Ectodermal cell (in vitro differentiated cells): Measurements from ENCODE around the gene SV2B.

Experiments
- H3K27ac ChIP-seq: 2 replicates; pipeline ENCODE4 v1.7.0; 2013; ENCODE audit warnings: mild to moderate bottlenecking, low read depth, low read length; ENCODE audit not compliant: insufficient read depth, poor library complexity, severe bottlenecking
- H3K27me3 ChIP-seq: 2 replicates; pipeline ENCODE4 v1.7.0; 2013; ENCODE audit warnings: mild to moderate bottlenecking, low read length; ENCODE audit not compliant: insufficient read depth, control insufficient read depth, poor library complexity, severe bottlenecking
- H3K36me3 ChIP-seq: one replicate; pipeline ENCODE4 v1.7.0; 2013; ENCODE audit warnings: low read length; ENCODE audit not compliant: control insufficient read depth, insufficient read depth
- H3K4me1 ChIP-seq: one replicate; pipeline ENCODE4 v1.7.0; 2013; ENCODE audit warnings: low read length; ENCODE audit not compliant: control insufficient read depth, insufficient read depth
- H3K4me3 ChIP-seq: 2 replicates; pipeline ENCODE4 v1.7.0; 2013; ENCODE audit warnings: low read depth, low read length, control low read depth; ENCODE audit not compliant: insufficient read depth
- H3K9me3 ChIP-seq: 2 replicates; pipeline ENCODE4 v1.7.0; 2013; ENCODE audit warnings: mild to moderate bottlenecking, low read length, moderate library complexity; ENCODE audit not compliant: control insufficient read depth
- WGBS, 2 experiments: methylation state at CpG; one replicate each; pipeline ENCODE4 v1.1.7; 2013; ENCODE audit warnings: missing lambda C conversion rate in 2 of 2; 5-methylcytosine and 5-hydroxymethylcytosine counted together

SV2B gene

DNA sequence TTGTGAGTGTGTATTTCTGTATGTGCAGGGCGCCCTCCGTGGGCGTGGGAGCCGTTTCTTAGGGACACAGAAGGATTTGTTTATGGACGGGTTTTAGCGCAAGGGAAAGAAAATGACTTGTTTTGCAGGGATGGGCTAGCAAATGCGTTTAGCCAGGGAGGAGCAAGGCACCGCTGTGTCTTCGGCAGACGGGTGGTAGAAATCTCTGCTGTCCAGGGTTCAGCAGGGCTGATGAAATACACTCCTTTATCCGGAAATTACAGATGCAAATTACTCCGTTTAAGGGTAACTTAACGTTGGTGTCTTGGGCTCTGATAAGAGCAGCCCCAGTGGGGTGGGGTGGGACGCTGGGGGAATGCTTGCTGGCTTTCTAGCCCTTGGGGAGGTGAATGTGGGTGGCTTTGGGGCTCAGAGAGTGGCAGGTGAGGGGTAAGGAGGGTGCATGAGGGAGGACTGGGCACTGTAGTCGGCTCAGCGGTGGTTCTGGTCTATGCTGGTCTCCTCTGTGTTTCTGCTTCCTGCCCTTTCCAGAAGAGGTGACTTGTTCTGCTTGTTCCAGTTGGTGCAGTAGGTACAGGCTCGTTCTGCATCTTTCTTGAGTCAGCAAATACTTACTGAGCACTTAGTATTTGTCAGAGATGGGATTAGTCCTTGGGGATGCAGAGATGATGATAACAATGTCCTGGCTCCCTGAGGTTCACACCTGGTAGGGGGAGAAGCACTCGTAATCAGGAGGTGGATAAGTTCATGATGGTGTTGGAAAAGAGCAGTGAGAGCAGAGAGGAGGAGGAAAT lies 954 bp downstream of the SV2B start:
- H3K27me3 ChIP-seq, result peaks cover 79% of the 10 kb centered on the region
- no peak overlapping the region for H3K27ac ChIP-seq
- H3K4me1 ChIP-seq, result peaks cover 11% of the 10 kb centered on the region
- H3K36me3 ChIP-seq, result no peaks in the 10 kb centered on the region
- 31 to 32% methylated on average over 18 of the region's 18 CpGs for WGBS, 2 experiments
- peak overlapping the region; percentile 43 for H3K4me3 ChIP-seq
- H3K9me3 ChIP-seq, result no peaks in the 10 kb centered on the region

DNA sequence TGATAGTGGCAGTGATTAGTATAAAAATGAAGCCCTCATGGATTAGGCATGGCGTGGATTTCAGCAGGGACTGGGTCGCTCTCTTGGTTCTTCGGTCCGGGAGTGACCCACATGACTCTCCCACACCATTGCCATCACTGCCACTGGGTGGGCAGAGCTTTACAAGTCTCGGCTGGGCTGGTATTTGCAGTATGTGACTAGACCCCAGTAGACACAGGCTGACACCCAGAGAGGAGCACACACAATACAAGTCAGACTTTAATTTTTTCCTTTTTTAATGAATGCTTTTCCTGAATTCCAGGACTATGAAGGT lies 1.5 kb downstream of the SV2B start:
- Histone ChIP-seq H3K9me3 (no peaks in the 10 kb centered on the region), H3K4me1 (peaks cover 11% of the 10 kb centered on the region), H3K27me3 (peaks cover 79% of the 10 kb centered on the region), H3K4me3 (no peak overlapping the region), H3K27ac (no peak overlapping the region), H3K36me3 (no peaks in the 10 kb centered on the region)
- 81 to 84% methylated on average over 5 of the region's 5 CpGs for WGBS, 2 experiments

- H3K27ac ChIP-seq, result no peak overlapping the region
- no peaks in the 10 kb centered on the region for H3K36me3 ChIP-seq
- peaks cover 11% of the 10 kb centered on the region for H3K4me1 ChIP-seq
- peaks cover 67% of the 10 kb centered on the region for H3K27me3 ChIP-seq
- 84 to 87% methylated on average over 5 to 6 of the region's 6 CpGs for WGBS, 2 experiments
- no peak overlapping the region for H3K4me3 ChIP-seq
- no peaks in the 10 kb centered on the region for H3K9me3 ChIP-seq
Measured at GRCh38 chr15:91102546-91103330, 2.7 kb downstream of the SV2B start.

- 86 to 89% methylated on average over 1 of the region's 1 CpG for WGBS, 2 experiments
- Histone ChIP-seq H3K4me3 (no peak overlapping the region), H3K36me3 (no peaks in the 10 kb centered on the region), H3K4me1 (peaks cover 11% of the 10 kb centered on the region), H3K27me3 (peaks cover 54% of the 10 kb centered on the region), H3K27ac (no peak overlapping the region), H3K9me3 (no peaks in the 10 kb centered on the region)
Measured at GRCh38 chr15:91104111-91104510, 4.1 kb downstream of the SV2B start.

DNA sequence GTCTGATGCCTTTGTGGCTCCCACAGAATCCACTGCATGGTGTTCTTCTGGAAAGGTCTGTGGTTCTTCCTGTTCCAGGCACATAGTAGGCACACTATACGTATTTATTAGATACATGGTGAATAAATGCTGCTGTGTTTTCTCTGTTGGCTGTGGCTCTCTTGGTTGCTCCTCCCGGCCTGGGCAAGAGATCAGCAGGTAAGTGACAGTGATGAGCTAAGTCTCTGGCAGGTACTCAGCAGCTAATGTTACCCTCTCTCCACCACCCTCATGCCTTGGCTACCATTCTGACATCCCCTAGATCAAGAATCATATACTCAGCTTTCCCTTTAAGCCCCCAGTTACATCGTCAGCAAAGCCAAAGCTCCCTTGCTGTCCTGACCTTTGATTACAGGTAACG lies 8.4 kb downstream of the SV2B start:
- Histone ChIP-seq H3K9me3 (no peaks in the 10 kb centered on the region), H3K4me3 (no peak overlapping the region), H3K36me3 (no peaks in the 10 kb centered on the region), H3K27me3 (peaks cover 10% of the 10 kb centered on the region), H3K4me1 (no peaks in the 10 kb centered on the region), H3K27ac (no peak overlapping the region)
- 95% methylated on average over 4 of the region's 4 CpGs for WGBS, 2 experiments

- no peak overlapping the region for H3K4me3 ChIP-seq
- H3K4me1 ChIP-seq, result no peaks in the 10 kb centered on the region
- no peak overlapping the region for H3K27ac ChIP-seq
- no peaks in the 10 kb centered on the region for H3K9me3 ChIP-seq
- WGBS, 2 experiments, result 90 to 93% methylated on average over 6 of the region's 6 CpGs
- H3K27me3 ChIP-seq, result no peaks in the 10 kb centered on the region
- no peaks in the 10 kb centered on the region for H3K36me3 ChIP-seq
Measured at GRCh38 chr15:91109885-91110284, 9.8 kb downstream of the SV2B start.

GRCh38 chr15:91110407-91110806 lies 10.3 kb downstream of the SV2B start:
- no peaks in the 10 kb centered on the region for H3K36me3 ChIP-seq
- H3K4me1 ChIP-seq, result no peaks in the 10 kb centered on the region
- no peaks in the 10 kb centered on the region for H3K9me3 ChIP-seq
- H3K27me3 ChIP-seq, result no peaks in the 10 kb centered on the region
- H3K4me3 ChIP-seq, result no peak overlapping the region
- 88 to 94% methylated on average over 10 to 11 of the region's 11 CpGs for WGBS, 2 experiments
- H3K27ac ChIP-seq, result no peak overlapping the region

DNA sequence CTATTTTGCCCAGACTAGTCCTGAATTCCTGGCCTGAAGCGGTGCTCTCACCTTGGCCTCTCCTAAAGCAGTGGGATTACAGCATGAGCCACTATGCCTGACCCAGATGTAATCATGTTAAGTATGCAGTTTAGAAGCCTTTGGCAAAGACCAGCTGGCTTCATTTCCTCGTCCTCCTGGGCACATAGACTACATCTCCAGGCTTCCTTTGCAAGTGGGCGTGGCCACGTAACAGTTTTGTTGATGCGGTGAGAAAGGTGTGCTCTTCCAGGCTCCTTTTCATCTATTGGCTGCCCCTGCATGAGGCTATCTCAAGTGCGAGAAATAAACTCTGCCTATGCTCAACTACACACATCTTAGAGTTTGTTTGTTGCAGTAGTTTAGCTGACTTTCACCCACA lies 13.0 kb downstream of the SV2B start:
- 80 to 88% methylated on average over 6 of the region's 6 CpGs for WGBS, 2 experiments
- no peaks in the 10 kb centered on the region for H3K4me1 ChIP-seq
- H3K4me3 ChIP-seq, result no peak overlapping the region
- H3K27ac ChIP-seq, result no peak overlapping the region
- H3K9me3 ChIP-seq, result no peaks in the 10 kb centered on the region
- no peaks in the 10 kb centered on the region for H3K36me3 ChIP-seq
- no peaks in the 10 kb centered on the region for H3K27me3 ChIP-seq

DNA sequence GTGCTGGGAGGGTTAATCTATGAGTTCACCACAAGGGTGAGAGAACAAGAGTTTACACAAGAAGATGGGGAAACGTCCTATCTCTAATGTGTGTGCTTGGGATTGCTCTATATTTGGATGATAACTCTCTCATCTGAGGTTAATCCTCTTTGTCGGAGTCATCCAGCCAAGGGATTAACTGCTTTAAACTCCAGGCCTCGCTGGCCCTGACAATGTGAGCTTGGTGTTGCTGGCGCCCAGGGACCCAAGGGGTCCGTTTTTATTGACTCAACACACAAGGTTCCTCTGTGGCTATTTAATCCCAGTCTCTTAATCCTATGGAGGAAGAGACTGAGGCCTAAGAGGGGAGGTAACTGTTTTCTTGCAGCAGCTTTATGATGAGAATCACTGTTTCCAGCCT lies 14.2 kb downstream of the SV2B start:
- Histone ChIP-seq H3K9me3 (no peaks in the 10 kb centered on the region), H3K4me1 (peaks cover 4% of the 10 kb centered on the region), H3K27ac (no peak overlapping the region), H3K27me3 (no peaks in the 10 kb centered on the region), H3K4me3 (no peak overlapping the region), H3K36me3 (no peaks in the 10 kb centered on the region)
- 70 to 81% methylated on average over 5 of the region's 5 CpGs for WGBS, 2 experiments

DNA sequence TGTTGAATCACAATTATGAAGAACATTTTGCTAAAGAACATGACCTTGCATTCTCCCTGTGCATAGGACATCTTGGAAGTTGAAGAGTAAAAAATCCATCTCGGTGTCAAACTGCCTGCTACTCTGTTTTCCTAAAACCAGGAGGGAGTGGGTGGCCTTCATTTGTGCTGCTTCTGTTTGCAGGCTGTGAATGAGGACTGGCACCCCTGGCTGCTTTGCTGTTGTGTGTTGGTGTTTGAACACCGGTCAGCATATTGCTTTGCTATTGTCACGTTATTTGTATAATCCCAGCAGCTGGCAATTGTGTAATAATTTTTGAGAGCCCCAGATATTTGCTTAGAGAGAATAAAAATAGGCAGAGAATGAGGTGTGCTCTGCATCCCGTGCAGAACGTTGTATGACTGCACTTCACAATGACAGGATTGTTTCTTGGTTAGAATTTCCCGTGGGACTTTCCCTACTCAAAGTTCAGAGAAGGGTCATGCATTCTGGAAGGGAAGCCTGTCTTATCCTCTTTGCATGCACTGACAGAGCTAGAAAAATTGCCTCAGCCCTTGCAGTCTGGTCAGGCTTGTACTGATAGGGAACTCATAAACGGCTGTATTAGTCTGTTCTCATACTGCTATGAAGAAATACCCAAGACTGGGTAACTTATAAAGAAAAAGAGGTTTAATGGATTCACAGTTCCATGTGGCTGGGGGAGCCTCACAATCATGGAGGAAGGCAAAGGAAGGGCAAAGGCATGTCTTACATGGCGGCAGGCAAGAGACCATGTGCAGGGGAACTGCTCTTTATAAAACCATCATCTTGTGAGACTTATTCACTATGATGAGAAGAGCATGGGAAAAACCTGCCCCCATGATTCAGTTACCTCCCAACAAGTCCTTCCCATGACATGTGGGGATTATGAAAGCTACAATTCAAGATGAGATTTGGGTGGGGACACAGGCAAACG lies 16.3 kb downstream of the SV2B start:
- peaks cover 4% of the 10 kb centered on the region for H3K4me1 ChIP-seq
- H3K27me3 ChIP-seq, result no peaks in the 10 kb centered on the region
- H3K36me3 ChIP-seq, result no peaks in the 10 kb centered on the region
- no peaks in the 10 kb centered on the region for H3K9me3 ChIP-seq
- no peak overlapping the region for H3K4me3 ChIP-seq
- no peak overlapping the region for H3K27ac ChIP-seq
- 90 to 91% methylated on average over 9 of the region's 9 CpGs for WGBS, 2 experiments
